Stimulated activated CD4-positive, alpha-beta T cell treated with anti-CD3 and anti-CD28 coated beads, Interleukin-4, amount 100 ng/mL, for 48 hours (primary cell): ENCODE results near the gene APOBEC2.

Source experiments
- DNase-seq, 2 donors: peaks; one replicate each; pipeline ENCODE4 v3.0.0-alpha.2; 2020; ENCODE audit warnings: low read depth in 2 of 2

Gene APOBEC2

DNA sequence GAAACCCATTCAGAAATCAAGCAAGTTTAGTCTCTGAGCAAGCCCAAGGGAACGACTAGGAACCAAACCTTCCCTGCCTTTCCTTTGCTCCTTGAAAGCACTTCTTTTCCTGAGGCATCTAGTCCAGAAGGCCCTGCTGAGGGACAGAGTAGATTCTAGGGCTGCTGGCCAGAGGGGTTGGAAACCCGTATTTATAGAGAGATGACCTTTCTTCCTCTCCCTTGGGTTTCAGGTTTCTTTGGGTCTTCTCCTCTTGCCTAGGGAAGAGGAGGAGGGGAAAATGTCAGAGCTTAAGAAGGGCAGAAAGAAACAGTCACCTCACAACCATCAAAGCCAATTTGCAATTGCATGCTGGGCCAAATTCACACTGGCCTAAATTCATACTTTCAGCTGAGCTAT is 5.8 kb downstream of the APOBEC2 start:
- DNase-seq = no peak

DNA sequence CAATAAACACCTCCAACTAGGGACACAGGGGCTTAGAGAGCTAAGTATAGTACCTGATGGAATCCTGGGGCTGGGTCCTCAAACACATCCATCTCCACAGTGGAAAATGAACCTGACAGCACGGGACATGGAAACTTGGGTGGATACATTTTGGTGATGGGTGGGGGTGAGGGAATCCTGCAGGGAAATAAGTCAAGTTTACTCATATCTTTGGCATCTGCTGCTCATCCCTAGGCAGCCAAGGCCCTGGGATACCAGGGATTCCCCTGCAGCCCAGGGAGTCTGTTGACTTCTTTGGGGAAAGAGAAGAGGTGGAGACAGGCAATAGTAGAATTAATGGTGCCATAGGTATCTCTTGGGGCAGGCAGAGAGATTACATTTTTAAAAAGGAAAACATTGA is 6.6 kb downstream of the APOBEC2 start:
- no peak for DNase-seq

DNA sequence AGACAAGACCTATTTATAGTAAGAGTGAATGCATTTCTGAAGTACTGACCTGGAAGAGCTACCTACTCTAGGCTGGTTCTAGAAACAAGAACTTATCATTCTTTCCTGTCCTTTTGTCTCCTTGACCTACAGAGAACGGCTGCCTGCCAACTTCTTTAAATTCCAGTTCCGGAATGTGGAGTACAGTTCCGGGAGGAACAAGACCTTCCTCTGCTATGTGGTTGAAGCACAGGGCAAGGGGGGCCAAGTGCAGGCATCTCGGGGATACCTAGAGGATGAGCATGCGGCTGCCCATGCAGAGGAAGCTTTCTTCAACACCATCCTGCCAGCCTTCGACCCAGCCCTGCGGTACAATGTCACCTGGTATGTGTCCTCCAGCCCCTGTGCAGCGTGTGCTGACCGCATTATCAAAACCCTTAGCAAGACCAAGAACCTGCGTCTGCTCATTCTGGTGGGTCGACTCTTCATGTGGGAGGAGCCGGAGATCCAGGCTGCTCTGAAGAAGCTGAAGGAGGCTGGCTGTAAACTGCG is 8.3 kb downstream of the APOBEC2 start:
- DNase-seq = no peak

GRCh38 chr6:41062056-41062455 is 9.1 kb downstream of the APOBEC2 start:
- DNase-seq = no peak

GRCh38 chr6:41063884-41064285 is 10.9 kb downstream of the APOBEC2 start:
- DNase-seq = no peak

DNA sequence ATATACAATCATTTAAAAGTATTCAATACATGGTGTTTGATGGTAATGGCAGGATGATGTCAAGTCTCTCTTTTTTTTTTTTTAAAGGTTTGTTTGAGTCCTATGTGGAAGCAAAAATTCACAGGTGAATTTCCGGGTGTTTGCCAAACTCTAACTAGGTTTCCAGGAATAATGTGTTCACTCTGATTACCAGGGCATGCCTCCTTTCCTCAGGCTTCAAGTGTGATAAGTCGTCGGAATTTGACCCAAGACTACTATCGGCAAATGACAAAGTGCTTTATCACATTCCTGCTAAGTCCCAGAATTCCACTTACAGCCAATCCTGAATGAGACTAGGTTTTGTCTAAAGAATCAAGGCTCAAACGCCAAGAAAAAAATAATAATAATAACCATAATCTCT is 11.8 kb downstream of the APOBEC2 start:
- no peak for DNase-seq

DNA sequence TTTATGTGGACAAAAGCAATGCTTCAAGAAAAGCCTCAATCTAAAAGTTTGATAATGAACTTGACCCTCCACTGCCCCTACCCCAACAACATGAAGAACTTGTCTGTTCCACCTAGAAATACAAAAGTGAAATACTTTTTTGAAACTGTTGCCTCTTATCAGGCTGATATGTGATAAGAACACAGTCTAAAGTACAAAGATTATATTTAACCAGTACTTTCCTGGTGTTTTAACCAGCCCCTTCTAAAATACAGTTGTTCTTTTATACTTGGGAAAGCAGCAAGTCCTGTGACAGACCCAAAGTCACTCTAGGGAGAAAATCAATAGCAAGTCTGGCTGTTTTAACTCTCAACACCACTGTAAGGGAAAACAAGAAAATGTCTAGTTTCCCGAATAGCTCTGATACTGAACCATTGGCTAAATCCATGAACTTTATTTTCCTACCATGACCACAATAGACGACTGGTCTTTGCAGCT is 12.6 kb downstream of the APOBEC2 start:
- no peak for DNase-seq

- DNase-seq = peak; percentile 38 to 47
Observed at GRCh38 chr6:41066867-41067304, 13.9 kb downstream of the APOBEC2 start.

GRCh38 chr6:41071501-41071922 is 18.5 kb downstream of the APOBEC2 start:
- DNase-seq = no peak

DNA sequence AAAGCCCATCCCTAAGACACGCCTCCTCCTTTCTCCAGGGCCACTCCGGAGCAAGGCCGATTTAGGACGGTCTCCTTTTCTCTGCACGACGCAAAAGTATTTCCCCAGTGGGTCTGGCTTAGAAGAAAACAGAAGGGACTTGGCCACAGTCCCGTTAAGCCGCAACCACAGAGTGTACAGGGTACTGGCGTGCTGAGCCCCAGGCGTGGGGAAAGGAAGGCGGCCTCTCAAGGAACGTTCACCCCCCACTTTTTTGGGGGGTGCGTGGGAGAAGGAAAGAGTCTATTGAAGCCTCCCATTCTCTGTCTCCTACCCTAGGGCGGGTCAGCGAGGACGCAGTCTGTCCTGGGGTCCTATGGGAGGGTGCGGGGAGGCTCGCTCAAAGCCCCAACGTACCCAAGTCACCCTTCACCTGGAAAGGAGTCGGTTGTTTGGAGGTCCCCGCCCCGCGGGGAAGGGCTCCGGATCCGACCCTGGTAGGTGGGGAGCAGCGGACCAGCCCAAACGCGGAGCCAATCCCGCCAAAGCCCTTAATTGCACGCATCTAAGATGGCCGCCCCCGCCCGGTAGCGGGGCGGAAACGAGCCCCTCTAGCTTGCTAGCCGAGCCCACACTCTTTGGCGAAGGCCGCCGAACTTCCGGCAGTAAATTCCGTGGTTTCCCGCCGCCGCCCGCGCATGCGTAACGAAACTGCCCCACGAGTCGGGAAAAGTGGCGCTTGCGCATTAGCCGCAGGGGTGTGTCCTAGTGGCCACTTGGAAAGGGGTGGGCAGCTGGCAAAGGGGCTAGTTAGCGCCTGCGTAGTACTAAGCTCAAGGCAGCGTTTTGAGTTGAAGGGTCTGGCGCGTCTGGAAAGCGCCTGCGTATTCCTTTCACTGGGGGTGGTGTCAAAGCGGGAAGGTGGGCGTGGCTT is 19.2 kb downstream of the APOBEC2 start, which contains the start of gene OARD1:
TSS of gene OARD1 (minus strand) at position 434 of the 913 bp plus-strand sequence. CDS start 722 bp downstream, outside the sequence.
- DNase-seq = peak; percentile 98 to 99

GRCh38 chr6:41072836-41073202 is 19.8 kb downstream of the APOBEC2 start, which contains the start of gene NFYA:
Gene NFYA, plus strand, starts transcription at chr6:41072974. Its CDS starts 6,116 bp downstream, at chr6:41079090.
- DNase-seq = peak in 1 of 2 donors; percentile 99

DNA sequence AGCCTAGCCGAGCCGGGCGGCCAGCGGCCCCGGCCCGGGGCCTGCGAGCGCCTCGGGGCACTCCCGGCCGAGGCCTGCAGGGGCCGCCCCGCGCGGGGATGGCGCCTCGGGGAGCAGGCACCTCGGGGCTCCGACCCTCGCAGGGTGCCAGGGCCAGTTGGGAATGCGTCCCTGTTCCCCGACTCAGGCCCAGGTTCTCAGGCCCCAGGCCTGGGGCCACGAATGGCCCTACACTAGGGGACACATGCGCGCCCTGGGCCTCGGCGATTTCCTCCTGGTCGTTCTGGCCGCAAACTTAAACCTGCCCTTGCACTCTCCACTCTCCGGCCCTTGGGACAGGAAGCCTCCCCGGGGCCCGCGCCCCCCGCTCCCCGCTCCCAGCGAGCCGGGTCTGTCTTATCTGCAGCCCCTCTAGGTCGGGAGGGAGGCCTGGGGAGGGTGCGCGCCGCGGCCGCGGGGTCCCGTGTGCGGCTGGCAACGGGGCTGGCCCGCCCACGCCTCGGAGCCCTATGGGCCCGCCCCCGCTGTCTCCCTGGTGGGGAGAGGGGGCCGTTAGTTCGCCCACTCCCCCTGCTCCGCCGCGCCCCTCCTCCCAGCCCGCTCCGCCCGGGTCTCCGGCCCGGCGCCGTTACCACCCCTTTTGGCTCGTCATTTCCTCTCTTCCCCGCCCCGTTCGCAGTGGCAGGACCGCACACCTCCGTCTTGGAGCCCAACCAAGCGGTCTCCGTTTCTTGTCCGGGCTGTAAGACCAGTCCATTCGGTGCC is 20.4 kb downstream of the APOBEC2 start:
- peak; percentile 70 to 78 for DNase-seq

DNA sequence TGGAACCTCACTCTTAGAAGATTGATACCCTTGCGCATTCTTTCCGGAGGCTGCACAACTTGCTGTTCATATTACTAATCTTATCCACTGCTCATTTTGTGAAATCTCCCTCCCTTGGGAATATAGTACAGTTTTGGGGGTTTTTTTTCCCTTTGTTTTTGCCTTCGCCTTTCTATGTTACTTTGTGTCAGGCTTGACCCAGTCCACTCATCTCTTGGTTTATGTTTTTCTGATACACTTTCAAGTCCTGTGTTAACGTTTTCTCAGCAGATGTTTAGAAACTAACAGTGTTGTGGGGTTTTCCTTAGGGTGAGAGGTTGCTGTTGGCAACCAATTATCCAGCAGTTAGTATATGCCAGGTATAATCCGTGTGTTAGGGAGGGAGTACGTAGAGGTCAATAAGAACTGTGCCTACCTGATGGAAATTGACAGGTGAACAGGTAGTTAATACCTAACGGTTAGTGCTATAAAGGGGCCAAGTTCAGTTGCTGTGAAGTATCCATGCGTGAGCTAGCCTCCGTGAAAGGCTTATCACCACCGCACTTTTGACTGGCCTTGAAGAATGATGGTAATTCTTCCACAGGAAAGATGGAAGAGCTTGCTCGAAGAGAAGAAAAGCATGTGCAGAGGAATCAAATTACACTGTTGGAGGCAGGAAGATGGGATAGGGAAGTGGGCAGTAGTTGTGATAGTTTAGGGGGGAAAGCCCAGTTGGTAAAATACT is 21.1 kb downstream of the APOBEC2 start:
- DNase-seq = no peak

GRCh38 chr6:41074692-41075436 is 21.9 kb downstream of the APOBEC2 start:
- no peak for DNase-seq

GRCh38 chr6:41075651-41076626 is 22.9 kb downstream of the APOBEC2 start:
- DNase-seq = no peak

DNA sequence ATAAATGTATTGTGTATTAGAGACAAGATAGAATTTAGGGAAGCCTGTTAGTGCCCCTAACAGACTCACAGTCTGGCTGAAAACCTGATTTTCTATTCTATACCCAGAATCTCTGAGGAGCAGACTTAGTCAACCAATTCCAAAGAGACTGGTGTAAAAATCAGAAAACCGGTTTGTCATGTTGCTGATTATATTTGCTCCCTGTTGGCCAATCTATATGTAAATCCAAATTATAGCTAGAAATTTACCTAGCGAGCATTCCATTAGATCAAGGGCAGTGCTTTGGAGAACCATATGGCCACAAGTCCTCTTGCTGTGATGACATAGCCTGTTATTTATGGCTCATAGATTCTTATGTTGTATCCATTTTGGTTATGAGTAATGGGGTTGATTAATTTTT is 24.5 kb downstream of the APOBEC2 start:
- DNase-seq = no peak

DNA sequence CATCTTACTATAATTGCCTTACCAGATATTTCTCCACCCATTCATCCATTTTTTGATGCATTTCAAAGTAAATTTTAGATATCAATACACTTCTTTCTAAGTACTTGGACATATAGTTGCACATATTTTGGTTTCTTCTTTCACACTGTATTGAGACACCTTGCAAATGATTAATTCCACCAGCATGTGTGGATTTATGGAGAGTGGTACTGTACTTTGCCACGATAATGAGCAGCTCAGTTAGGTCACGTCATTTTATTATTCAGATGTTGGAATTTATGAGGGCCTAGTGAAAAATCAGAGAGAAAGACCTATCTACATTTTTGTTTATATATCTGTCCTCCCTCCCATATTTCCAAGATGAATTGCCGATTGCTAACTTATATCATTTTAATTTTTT is 25.1 kb downstream of the APOBEC2 start:
- no peak for DNase-seq

DNA sequence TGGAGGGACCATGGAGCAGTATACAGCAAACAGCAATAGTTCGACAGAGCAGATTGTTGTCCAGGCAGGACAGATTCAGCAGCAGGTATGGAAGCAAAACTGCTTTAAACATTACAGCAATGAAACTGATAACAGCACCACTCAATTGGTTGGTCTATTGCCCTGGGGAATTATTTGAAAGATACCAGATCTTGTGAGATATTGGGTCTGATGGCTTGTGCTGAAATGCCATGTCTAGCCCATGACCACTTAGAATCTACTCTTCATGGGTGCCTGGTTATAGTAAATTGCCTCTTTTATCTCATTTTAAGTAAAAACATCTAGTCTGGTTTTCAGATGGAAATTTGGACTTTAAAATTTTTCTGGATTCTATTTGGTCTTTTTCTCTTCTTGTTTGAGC is 26.1 kb downstream of the APOBEC2 start:
- no peak for DNase-seq

GRCh38 chr6:41080621-41081020 is 27.6 kb downstream of the APOBEC2 start:
- no peak for DNase-seq

DNA sequence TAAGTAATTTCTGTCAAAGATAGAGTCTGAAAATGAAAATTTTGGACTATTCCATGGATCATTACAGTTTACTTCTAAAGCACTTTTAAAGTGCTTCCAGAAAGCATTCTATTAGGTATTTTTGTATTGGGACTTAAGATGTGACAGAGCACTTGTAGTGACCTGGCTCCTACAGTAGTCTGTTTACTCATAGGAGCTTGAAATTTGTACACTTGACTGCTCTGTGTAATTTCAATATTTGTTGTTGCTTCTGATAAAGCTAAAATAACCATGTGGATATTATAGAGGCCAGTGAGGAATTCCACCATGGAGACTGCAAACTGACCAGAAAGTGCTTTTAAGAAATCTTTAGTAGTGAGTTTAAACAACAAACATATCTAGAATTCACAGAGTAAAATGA is 30.1 kb downstream of the APOBEC2 start:
- DNase-seq = no peak
